ENCODE measurements around the gene CNTNAP5.

CNTNAP5 gene

GRCh38 chr2:124289615-124290014 is 264.5 kb downstream of the CNTNAP5 start:
- TF ChIP-seq CTCF (conservative IDR thresholded peaks at IDR 0.05; ENCODE audit: low read length) = no peak
- no peak overlapping the region for H3K4me3 ChIP-seq (ENCODE audit: low read length)
- no peak for DNase-seq (ENCODE audit: low read depth)

- no peak for DNase-seq (ENCODE audit: low read depth)
- no peak for TF ChIP-seq CTCF (conservative IDR thresholded peaks at IDR 0.05; ENCODE audit: low read length)
- no peak overlapping the region for H3K4me3 ChIP-seq (ENCODE audit: low read length)
Measured at GRCh38 chr2:124296470-124296869, 271.4 kb downstream of the CNTNAP5 start.

- DNase-seq (ENCODE audit: low read depth) = no peak
- TF ChIP-seq CTCF (conservative IDR thresholded peaks at IDR 0.05; ENCODE audit: low read length) = no peak
- no peak overlapping the region for H3K4me3 ChIP-seq (ENCODE audit: low read length)
Measured at GRCh38 chr2:124301915-124302314, 276.8 kb downstream of the CNTNAP5 start.

- H3K4me3 ChIP-seq (ENCODE audit: low read length) = no peak overlapping the region
- no peak for DNase-seq (ENCODE audit: low read depth)
- no peak for TF ChIP-seq CTCF (conservative IDR thresholded peaks at IDR 0.05; ENCODE audit: low read length)
Measured at GRCh38 chr2:124308319-124309062, 283.4 kb downstream of the CNTNAP5 start.

- no peak overlapping the region for H3K4me3 ChIP-seq (ENCODE audit: low read length)
- no peak for DNase-seq (ENCODE audit: low read depth)
- no peak for TF ChIP-seq CTCF (conservative IDR thresholded peaks at IDR 0.05; ENCODE audit: low read length)
Measured at GRCh38 chr2:124309563-124310138, 284.6 kb downstream of the CNTNAP5 start.

- TF ChIP-seq CTCF (conservative IDR thresholded peaks at IDR 0.05; ENCODE audit: low read length) = no peak
Measured at GRCh38 chr2:124310671-124311070, 285.6 kb downstream of the CNTNAP5 start.

GRCh38 chr2:124314084-124314483 is 289.0 kb downstream of the CNTNAP5 start:
- TF ChIP-seq CTCF (conservative IDR thresholded peaks at IDR 0.05; ENCODE audit: low read length) = no peak
- H3K4me3 ChIP-seq (ENCODE audit: low read length) = no peak overlapping the region
- no peak for DNase-seq (ENCODE audit: low read depth)

More at GRCh38 chr2:124310671-124311070, 285.6 kb downstream of the CNTNAP5 start:
- DNase-seq (ENCODE audit: low read depth) = no peak
- H3K4me3 ChIP-seq (ENCODE audit: low read length) = no peak overlapping the region

All from AG10803 (cell line).